GM19035 (cell line): Measurements from ENCODE around the gene MIF.
A peak's percentile ranks its signal among the peaks of the same experiment; 100 is the strongest.
"Not testable (repeated sequence)": the region's sequence is repeated elsewhere in the genome, so short reads cannot be mapped to it uniquely, and the experiment has no call there.

Experiments used
- ATAC-seq: cut with Tn5 transposase; IDR thresholded peaks from one replicate; pipeline ENCODE4 v1.9.1; 2021; ENCODE audit not compliant: unreplicated experiment

MIF gene

GRCh38 chr22:23893945-23894709, at the start of gene MIF:
Gene MIF, plus strand, starts transcription at chr22:23894383. Its CDS starts 92 bp downstream, at chr22:23894475.
- peak; percentile 82 for ATAC-seq

GRCh38 chr22:23844739-23845202, 49.4 kb upstream of the MIF start:
- ATAC-seq = no peak

DNA sequence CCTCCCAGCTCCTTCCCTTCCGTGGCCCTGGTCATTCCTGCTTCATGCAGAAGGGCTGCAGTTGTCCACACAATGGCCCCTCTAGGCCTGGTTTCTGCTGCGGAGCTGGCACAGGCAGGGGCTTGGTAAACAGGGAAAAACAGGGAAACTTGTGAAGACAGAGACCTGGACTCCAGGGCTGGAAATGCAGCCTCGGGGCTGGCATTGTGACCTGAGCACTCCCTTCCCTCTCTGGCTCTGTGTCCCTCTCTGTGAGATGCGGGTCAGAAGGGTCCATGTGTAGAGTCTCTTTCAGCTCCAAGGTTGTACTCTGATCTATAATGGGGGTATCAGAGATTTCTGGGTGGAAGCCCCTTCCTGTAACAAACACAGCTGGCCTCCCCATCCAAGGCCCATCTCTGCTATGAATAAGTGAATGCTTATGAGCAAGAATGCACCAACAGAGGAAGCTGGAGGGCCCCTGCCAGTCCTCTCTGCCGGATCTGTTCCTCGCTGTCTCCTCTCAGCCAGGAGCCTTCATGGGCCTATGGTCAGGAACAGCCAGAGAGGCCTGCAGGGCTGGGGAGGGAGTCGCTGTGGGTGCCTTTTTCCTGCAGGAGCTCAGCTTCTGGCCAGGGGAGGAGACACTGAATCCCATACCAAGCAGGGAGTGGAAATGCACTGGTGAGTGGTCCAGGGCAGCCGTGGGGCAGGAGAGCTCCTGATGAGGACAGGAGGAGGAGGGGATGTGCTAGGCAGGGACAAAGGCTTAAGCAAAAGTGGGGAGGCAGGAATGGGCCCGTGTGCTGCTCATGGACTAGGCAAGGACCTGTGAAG, 48.7 kb upstream of the MIF start:
- no peak for ATAC-seq

GRCh38 chr22:23846081-23846469, 48.1 kb upstream of the MIF start:
- ATAC-seq = no peak

GRCh38 chr22:23847310-23847920, 46.8 kb upstream of the MIF start:
- no peak for ATAC-seq

GRCh38 chr22:23847991-23848864, 46.0 kb upstream of the MIF start:
- no peak for ATAC-seq

DNA sequence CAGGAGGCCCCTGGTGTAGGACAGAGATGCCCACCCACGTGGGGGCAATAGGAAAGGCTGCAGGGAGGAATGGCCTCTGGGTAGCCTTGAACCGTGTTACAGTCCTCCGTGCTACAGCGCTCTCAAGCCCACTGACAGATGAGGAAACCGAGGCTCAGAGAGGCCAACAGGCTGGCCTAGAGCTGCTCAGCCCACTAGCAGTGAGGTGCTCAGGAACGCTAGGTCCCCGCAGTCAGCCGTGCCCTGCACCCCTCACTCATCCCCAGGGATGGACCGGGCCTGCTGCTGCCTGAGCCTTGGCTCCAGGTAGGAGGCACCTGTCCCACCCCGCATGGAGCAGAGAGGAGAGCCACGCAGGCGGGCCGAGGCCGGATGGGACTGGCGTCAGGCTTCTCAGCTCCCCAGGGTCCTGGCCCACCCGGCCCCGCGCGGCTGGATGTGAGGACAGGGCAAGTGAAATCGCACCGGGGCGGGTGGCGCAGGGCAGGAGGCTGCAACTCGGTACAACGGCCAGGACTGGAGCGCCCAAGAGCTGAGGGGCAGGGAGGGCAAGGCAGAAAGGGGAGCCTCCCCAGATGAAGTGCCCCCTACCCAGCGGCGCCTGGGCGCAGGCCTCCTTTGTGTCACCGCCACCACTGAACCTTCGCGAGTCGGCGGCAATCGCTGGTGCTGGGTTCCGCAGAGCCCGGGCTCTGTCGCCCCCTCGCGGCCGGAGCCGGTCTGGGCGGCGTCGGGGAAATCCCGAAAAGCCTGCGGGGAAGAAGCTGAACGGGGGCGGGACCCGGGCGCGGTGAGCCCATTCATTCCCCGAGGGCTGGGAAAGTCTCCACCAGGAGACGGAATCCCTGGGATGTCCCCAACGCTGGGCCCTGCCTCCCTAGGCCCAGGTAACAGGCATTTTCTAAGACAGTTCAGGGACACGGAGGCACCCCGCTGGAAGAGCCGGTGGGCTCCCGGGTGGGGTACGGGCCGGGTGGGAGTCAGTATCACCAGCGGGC, 44.9 kb upstream of the MIF start:
- ATAC-seq = no peak

DNA sequence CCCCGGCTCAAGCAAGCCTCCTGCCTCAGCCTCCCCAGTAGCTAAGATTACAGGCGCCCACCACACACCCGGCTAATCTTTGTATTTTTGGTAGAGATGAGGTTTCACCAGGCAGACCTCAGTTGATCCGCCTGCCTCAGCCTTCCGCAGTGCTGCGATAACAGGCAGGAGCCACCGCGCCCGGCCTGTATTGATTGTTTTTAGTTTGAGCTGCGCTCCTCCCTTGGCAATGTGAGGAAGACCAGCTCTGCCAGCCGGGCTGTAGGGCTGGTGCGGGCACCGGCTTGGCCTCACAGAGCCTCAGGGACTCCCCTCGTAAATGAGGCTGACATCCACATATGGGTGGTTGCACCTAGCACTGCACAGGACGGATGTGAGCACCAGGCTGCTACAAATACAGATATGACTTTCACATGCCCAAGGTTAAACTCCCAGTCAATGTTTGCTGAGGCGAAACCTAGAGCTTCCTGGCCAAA, 44.0 kb upstream of the MIF start:
- ATAC-seq = no peak

DNA sequence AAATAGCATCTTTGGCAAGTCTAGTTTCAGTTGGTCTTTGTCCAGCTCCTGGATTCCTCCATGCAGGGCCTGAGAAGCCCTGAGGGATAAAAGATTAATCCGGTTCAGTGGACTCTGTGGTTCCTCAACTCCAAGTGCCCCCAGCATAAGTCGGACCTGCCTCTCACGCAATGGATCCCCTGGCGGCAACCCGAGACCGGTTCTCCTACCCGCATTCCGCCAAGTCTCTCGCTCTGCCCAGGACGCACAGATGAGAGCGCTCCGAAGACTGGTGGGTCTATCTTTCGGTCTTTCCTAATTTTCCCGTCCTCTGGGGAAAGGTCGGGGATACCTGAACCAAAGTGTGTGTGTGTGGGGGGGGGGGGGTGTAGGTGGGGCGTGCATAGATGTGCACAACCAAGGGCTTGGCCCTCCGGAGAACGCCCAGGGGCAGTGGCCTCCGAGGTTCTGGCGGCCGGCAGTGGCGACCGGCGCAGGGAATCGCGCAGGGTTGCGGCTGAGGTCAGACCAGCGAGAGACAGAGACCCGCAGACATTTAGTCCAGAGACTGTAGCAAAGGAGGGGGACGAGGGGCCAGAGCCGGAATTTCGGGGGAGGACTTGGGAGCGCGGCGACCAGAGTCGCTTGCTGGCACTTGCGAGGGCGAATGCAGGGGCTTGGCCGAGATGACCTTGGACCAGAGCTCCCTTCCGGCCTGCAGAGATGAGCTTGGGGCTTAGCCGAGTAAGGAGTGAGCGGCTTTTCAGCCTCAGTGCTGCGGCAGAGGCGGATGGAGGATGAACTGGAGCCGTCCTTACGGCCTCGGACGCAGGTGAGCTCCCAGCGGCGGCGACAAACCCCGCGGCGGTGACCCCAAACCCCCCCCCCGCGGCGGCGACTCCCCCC, 37.2 kb upstream of the MIF start:
- ATAC-seq = peak; percentile 39

DNA sequence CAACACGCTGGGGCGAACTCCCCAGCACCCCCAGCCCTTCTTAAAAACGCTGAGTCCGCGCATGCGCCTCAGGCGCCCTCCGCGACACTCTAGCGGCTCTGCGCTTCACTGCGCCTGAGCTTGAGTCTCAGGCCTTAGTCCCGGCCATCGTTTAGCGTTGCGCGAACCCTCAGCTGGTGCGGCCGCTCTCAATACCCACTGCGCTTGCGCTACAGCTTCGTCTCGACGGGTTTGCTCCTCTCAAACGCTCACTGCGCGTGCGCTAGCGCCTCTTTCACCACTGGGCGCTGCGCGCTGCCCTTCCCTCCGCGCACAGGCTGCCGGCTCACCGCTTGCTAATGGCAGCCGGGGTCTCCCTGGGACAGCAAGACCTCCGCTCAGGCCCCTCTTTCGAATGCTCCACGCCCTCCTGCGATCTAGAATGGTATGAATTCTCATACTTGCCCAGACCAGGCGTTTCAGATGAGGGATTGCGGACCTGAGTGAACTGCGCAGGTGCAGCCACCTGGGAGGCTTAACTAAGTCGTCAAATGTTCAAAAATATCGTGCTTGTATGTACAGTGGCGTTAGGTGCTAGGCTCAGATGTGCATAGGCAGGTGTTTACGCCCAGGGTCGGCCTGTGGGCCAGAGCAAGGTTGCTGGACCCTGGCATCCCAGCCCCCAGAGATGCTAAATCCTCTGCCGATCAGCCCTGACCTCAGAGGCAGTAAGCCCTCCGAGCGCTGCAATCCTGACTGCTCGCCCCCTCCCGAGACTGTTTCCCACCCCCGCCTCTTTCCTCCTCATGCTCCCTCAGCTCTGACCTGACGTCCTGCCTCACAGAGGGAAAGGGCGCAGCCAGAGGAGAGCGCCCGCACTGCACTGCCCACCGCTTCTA, 36.3 kb upstream of the MIF start, which contains the start of gene SLC2A11:
Gene SLC2A11 (plus strand): TSS at position 270 of the 878 bp plus-strand sequence. CDS start 125 bp downstream, at position 395.
- peak; percentile 97 for ATAC-seq

DNA sequence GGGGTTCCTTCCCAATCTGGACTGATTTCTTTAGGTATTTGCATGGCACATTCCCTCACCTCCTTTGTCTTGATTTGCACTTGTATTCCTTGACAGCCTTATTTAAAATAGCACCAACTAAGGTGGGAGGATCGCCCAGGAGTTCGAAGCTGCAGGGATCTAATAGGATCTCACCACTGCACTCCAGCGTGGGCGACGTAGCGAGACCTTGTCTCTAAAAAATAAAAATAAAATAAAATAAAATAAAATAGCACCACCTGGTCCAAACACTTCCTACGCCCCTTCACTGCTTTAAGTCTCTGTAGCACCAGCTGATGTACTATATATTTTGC, 35.7 kb upstream of the MIF start:
- no peak for ATAC-seq

DNA sequence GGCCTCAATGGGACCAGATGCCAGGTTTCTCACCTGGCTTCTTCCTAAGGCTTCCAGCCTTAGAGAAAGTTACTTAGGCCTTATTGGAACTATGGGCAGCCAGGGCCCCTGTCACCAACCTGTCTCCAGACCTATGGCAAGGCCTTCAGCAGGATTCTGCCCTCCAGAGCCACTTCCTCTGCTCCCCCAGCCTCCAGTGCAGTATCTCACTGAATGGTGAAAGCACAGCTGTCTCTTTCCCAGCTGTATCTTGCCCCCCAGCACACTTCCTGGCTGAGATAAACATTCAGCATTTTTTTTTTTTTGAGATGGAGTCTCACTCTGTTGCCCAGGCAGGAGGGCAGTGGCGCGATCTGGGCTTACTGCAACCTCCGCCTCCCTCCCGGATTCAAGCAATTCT, 35.0 kb upstream of the MIF start:
- ATAC-seq = no peak

DNA sequence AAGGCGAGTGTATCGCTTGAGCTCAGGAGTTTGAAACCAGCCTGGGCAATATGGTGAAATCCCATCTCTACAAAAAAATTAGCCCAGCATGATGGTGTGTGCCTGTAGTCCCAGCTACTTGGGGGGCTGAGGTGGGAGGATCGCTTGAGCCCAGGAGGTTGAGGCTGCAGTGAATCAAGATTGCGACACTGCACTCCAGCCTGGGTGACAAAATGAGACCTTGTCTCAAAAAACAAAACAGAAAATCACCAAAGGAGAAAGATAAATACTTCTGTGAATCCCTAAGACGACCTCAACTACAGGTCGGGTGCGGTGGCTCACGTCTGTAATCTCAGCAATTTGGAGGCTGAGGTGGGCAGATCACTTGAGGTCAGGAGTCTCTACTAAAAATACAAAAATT, 34.0 kb upstream of the MIF start:
- ATAC-seq = not testable (repeated sequence)

GRCh38 chr22:23862103-23862502, 32.1 kb upstream of the MIF start:
- ATAC-seq = no peak

- ATAC-seq = not testable (repeated sequence)
Observed at GRCh38 chr22:23864499-23865154, 29.6 kb upstream of the MIF start.

DNA sequence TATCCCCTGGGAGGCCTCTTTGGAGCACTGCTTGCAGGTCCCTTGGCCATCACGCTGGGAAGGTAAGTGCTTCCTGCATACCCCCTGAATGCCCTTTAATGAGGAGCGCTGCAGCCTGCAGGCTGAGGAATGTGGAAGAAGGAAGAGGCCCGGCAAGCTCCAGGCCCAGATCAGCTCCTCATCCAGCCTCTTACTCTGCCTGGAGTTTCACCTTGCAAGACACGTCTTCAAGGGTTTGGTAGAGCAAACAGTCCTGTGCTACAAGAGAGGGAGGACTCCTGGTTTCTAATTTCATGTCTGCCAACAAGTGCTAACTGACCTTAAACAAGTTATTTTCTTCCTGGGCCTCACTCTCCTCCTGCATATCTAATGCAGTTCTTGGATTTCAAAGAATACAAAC, 25.6 kb upstream of the MIF start:
- no peak for ATAC-seq

DNA sequence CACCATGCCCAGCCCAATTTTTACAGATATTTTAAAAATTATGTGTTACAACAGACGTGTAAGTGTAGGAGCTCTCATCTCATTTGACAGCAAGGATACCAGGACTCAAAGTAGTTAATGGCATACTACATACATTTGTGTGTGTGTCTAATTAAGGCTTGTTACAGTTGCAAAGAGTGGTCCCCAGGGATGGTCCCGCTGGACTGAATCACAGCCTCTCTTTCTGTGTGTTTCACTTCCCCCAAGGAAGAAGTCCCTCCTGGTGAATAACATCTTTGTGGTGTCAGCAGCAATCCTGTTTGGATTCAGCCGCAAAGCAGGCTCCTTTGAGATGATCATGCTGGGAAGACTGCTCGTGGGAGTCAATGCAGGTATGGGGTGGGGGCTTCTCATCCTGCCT, 19.3 kb upstream of the MIF start:
- no peak for ATAC-seq
